Measurements from ENCODE around the gene ZNF397.

Gene ZNF397

GRCh38 chr18:35240664-35241447 lies at the start of gene ZNF397:
Gene ZNF397, plus strand, starts transcription at chr18:35241034. Its CDS starts 1,437 bp downstream, at chr18:35242471.
- TF ChIP-seq CTCF (IDR thresholded peaks at IDR 0.05) (no peak), ZFX (IDR thresholded peaks at IDR 0.05; ENCODE audit: borderline replicate concordance) (no peak)
- H3K27ac ChIP-seq, result peak within 1 kb of the TSS; percentile 88

- TF ChIP-seq ZFX (IDR thresholded peaks at IDR 0.05; ENCODE audit: borderline replicate concordance) (no peak), CTCF (IDR thresholded peaks at IDR 0.05) (no peak)
- no peak overlapping the region for H3K27ac ChIP-seq
These were observed 49.2 kb upstream of the ZNF397 start for GRCh38 chr18:35191698-35192025.

- no peak for TF ChIP-seq ZFX (IDR thresholded peaks at IDR 0.05; ENCODE audit: borderline replicate concordance)
- no peak for TF ChIP-seq CTCF (IDR thresholded peaks at IDR 0.05)
- H3K27ac ChIP-seq, result no peak overlapping the region
These were observed 48.4 kb upstream of the ZNF397 start for GRCh38 chr18:35192415-35192814.

- H3K27ac ChIP-seq, result no peak overlapping the region
- TF ChIP-seq ZFX (IDR thresholded peaks at IDR 0.05; ENCODE audit: borderline replicate concordance) (no peak), CTCF (IDR thresholded peaks at IDR 0.05) (no peak)
These were observed 47.5 kb upstream of the ZNF397 start for GRCh38 chr18:35193316-35193715.

GRCh38 chr18:35197296-35197695 lies 43.5 kb upstream of the ZNF397 start:
- TF ChIP-seq ZFX (IDR thresholded peaks at IDR 0.05; ENCODE audit: borderline replicate concordance) (no peak), CTCF (IDR thresholded peaks at IDR 0.05) (no peak)
- no peak overlapping the region for H3K27ac ChIP-seq

GRCh38 chr18:35201256-35201931 lies 39.4 kb upstream of the ZNF397 start:
- TF ChIP-seq CTCF (IDR thresholded peaks at IDR 0.05), result no peak
- TF ChIP-seq ZFX (IDR thresholded peaks at IDR 0.05; ENCODE audit: borderline replicate concordance), result no peak

GRCh38 chr18:35203067-35203466 lies 37.8 kb upstream of the ZNF397 start:
- H3K27ac ChIP-seq, result no peak overlapping the region
- no peak for TF ChIP-seq CTCF (IDR thresholded peaks at IDR 0.05)
- no peak for TF ChIP-seq ZFX (IDR thresholded peaks at IDR 0.05; ENCODE audit: borderline replicate concordance)

More at GRCh38 chr18:35201256-35201931, 39.4 kb upstream of the ZNF397 start:
- no peak overlapping the region for H3K27ac ChIP-seq
